Measurements from ENCODE around the gene TNS3.

DNA sequence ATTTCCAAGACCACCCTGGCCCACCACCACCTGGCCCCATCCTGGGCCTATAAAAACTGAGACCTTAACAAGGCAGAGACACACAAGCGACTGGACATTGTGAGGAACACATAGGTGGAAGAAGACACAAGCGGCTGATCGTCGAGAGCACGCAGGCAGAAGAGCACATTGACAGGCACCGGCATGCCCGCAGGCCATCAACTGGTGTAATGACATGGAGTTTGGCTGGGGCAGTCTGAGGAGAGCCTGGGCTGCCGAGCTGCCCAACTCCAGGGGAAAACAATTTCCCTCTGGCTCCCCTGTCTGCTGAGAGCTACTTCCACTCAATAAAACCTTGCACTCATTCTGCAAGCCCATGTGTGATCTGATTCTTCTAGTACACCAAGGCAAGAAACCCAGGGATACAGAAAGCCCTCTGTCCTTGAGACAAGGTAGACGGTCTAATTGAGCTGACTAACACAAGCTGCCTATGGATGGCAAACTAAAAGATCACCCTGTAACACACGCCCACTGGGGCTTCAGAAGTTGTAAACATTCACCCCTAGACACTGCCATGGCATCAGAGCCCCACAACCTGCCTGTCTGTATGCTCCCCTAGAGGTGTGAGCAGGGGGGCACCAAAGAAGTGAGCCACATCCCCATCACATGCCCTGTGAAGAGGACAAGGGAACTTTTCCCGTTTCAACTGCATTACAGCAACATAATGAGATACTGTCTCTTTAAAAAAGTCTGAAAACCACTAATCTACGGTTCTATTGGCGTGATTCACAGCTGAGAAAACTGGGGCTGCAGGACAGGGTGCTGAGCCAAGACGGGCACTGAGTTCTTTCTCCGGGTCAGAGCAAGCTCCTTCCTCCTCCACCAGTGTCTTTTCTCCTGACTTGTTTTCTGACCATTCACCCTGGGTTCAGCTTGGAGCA, 18.5 kb upstream of the TNS3 start:
- no peak for TF ChIP-seq EZH2phosphoT487 (IDR thresholded peaks at IDR 0.05; ENCODE audit: low read length)
- TF ChIP-seq, protein P1, sequence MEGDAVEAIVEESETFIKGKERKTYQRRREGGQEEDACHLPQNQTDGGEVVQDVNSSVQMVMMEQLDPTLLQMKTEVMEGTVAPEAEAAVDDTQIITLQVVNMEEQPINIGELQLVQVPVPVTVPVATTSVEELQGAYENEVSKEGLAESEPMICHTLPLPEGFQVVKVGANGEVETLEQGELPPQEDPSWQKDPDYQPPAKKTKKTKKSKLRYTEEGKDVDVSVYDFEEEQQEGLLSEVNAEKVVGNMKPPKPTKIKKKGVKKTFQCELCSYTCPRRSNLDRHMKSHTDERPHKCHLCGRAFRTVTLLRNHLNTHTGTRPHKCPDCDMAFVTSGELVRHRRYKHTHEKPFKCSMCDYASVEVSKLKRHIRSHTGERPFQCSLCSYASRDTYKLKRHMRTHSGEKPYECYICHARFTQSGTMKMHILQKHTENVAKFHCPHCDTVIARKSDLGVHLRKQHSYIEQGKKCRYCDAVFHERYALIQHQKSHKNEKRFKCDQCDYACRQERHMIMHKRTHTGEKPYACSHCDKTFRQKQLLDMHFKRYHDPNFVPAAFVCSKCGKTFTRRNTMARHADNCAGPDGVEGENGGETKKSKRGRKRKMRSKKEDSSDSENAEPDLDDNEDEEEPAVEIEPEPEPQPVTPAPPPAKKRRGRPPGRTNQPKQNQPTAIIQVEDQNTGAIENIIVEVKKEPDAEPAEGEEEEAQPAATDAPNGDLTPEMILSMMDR (IDR thresholded peaks at IDR 0.05; ENCODE audit: low read length): no peak
- TF ChIP-seq EZH2 (optimal IDR thresholded peaks at IDR 0.05; ENCODE audit: low read depth, low read length): no peak
